ENCODE results near the gene EMC8.

DNA sequence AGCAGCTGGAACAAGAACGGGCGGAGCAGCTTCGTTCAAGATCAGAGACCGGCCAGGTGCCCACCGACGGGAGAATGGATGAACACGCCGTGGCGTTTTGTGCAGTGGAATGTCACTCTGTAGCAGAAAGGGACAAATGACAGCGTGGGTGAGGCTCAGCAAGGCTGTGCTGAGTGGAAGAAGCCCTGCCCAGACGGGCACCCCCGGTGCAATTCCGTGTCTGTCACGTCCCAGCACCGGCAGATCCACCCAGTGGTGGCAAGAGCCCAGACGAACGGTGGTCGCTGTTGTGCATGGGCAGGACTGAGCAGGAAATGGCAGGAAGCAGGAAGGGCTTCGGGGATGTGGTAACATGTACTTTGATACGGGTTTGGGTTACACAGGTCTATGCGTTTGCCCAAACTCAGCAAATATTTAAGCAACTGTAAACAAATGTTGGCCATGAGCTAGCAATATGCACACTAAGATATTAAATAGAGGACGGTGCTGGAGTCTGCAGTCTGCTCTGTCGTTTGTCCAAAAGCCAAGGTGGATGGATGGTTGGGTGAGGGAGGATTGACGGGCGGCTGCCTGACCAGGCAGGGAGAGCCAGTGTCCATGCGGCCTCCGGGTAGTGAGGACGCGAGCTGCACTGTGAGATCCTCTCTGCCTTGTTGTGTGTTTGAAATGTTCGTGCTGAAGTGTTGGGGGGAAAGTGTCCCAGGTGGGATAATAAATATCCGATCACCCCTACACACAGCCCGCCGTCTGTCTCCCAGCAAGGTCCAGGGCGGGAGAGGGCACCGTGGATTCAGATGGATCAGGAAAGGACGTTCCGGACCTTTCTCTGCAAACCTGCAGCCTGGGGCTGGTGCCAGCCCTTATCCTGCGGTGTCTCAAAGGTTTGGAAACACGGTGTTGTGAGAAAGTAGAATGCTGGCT, 48.6 kb upstream of the EMC8 start:
- TF ChIP-seq TEAD4 (IDR thresholded peaks at IDR 0.05; ENCODE audit: low read depth, low read length) = no peak
- TF ChIP-seq, protein P1, sequence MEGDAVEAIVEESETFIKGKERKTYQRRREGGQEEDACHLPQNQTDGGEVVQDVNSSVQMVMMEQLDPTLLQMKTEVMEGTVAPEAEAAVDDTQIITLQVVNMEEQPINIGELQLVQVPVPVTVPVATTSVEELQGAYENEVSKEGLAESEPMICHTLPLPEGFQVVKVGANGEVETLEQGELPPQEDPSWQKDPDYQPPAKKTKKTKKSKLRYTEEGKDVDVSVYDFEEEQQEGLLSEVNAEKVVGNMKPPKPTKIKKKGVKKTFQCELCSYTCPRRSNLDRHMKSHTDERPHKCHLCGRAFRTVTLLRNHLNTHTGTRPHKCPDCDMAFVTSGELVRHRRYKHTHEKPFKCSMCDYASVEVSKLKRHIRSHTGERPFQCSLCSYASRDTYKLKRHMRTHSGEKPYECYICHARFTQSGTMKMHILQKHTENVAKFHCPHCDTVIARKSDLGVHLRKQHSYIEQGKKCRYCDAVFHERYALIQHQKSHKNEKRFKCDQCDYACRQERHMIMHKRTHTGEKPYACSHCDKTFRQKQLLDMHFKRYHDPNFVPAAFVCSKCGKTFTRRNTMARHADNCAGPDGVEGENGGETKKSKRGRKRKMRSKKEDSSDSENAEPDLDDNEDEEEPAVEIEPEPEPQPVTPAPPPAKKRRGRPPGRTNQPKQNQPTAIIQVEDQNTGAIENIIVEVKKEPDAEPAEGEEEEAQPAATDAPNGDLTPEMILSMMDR (IDR thresholded peaks at IDR 0.05; ENCODE audit: control extremely low read depth in 1 of 3, insufficient read depth in 1 of 3, low read depth in 1 of 3, low read length in 3 of 3) = no peak
- no peak for TF ChIP-seq FOSL1 (IDR thresholded peaks at IDR 0.05; ENCODE audit: insufficient read depth, low read depth, low read length)
- no peak for TF ChIP-seq SUZ12 (IDR thresholded peaks at IDR 0.05; ENCODE audit: low read length)

Measured in H1 (cell line).